ENCODE measurements around the gene C1QTNF6. TPM values are rescaled to one million over a fixed set of nuclear protein-coding genes. Genes with fewer than 3 reads are reported as not detected.
"Not testable (repeated sequence)": the region's sequence is repeated elsewhere in the genome, so short reads cannot be mapped to it uniquely, and the experiment has no call there.

The C1QTNF6 gene
- total RNA-seq, 1 experiment from 2014 or later = 0.08 TPM

DNA sequence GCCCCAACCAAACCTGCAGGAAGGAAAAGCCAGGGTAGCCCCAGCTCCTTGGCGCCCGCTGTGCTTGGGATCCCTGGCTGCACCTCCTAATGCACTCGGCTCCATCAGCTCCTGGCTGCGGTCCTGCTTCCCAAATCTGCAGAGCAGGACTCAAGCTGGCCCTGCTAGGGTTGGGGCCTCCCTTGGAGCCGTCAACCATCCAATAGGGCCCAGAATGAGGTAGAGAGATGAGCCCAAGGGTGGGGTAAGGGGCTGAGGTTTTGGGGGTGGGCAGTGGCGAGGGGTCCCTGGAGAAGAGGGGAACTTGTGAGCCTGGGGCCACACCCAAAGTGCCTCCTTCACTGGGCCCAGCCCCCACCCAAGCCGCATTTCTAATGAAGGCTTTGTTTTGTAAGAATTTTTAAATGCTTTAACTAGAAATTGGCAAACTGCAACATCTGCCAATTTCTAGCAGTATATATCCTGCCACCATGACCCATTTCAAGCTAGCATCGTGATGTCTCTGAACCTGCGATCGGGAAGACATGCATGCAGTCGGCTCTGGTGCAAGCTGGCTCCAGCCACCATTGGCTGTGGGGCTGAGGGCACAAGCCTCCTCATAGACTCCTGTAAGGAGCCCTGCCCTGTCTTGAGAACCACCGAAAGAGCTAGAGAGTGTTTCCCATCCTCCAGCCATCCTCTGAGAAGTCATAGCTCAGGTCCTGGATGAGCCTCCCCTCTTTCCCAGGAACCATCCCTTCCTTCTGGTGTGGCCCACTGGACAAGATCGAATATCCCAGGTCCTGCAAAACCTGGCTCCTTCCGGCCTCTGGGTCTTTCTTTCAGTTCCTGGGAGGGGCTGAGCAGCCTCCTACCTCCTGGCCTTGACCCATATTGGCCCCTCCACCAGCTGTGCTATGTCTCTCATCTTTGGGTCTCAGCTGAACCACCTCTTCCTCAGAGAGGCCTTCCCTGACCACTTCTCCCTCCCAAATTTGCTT is 15.5 kb downstream of the C1QTNF6 start:
- DNase-seq = no peak
- Histone ChIP-seq H3K4me1 (no peaks in the 10 kb centered on the region), H3K9me3 (replicated peaks) (no peaks in the 10 kb centered on the region), H3K27ac (no peak overlapping the region), H3K36me3 (no peaks in the 10 kb centered on the region), H3K4me3 (no peak overlapping the region), H3K27me3 (peaks cover 15% of the 10 kb centered on the region; the same call in 1 of the 2 replicates)

DNA sequence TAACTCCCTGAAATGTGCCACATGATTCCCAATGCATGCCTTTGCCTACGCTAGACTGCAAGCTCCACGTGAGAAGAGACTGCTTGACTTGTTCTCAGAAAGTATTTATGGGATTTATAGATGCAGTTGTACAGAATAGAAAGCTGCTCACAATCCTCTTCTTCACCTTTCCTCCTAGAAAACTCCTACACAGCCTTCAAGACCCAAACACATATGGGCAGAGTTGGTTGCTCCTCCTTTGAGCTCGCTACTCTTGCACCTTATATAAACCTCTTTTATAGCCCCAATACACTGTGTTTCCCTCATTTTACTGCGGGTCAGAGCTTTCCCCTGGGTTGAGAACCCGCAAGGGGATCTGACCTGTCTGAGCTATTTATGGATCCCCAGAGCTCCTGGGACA is 16.4 kb downstream of the C1QTNF6 start:
- Histone ChIP-seq H3K4me3 (no peak overlapping the region), H3K36me3 (no peaks in the 10 kb centered on the region), H3K27me3 (peaks cover 12% of the 10 kb centered on the region; the same call in 1 of the 2 replicates), H3K27ac (no peak overlapping the region), H3K9me3 (replicated peaks) (no peaks in the 10 kb centered on the region), H3K4me1 (no peaks in the 10 kb centered on the region)
- no peak for DNase-seq

DNA sequence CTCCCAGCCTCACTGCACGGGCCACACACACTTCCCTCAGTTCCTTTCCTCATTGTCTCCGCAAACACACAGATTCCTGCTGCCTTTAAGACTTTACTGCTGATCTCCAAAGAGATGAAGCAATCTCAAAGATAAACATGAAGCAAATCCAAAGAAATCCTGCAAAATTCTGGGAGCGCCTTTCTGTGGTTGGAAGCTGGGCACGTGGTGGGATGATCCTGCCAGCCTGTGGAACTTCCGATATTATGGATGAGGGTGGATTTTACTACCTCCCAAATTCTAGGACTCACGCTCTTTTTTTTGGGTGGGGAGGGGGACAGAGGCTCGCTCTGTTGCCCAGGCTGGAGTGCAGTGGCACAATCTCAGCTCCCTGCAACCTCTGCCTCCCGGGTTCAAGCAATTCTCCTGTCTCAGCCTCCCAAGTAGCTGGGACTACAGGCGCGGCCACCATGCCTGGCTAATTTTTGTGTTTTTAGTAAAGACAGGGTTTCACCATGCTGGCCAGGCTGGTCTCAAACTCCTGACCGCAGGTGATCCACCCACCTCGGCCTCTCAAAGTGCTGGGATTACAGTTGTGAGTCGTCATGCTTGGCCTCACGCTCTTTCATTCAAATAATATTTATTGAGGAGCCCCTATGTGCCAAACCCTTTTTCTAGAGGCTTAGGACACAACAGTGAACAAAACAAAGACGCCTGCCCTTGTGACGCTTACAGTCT is 17.2 kb downstream of the C1QTNF6 start:
- not testable (repeated sequence) for H3K4me3 ChIP-seq; DNase-seq; H3K36me3 ChIP-seq; H3K27me3 ChIP-seq; H3K4me1 ChIP-seq; H3K27ac ChIP-seq; H3K9me3 ChIP-seq (replicated peaks)

DNA sequence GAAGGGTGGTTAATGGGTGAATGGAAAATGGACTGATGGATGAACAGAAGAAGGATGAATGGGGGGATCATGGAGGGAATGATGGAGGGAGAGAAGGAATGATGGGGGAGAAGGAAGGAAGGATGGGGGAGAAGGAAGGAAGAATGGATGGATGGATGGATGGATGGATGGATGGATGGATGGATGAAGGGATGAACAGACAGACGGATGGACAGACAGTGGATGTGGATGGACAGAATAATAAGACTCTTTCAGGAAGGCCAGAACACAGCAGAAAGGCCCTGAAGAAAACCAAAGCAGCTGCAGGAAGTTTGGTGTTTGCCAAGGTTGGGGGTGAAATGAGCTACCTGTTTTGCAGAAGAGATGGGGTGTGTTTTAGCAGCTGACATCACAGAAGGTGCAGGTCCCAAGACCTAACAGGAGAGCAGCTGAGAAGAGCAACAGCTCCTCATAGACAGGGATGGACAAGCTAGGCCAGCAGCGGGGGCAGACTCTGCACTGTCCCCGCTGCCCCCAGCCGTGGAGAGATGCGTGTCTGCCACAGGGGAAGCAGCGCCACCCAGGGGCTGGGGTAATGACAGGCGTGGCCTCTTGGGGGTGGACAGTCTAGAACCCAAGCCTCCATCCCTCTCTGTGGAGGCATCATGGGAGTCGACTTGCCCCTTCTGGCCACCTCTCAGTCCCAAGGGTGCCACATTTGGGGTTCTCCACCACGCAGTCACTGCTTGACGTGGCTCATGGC is 17.9 kb downstream of the C1QTNF6 start:
- H3K4me3 ChIP-seq = no peak overlapping the region
- no peak overlapping the region for H3K27ac ChIP-seq
- peaks cover 8% of the 10 kb centered on the region; the same call in 1 of the 2 replicates for H3K27me3 ChIP-seq
- no peaks in the 10 kb centered on the region for H3K9me3 ChIP-seq (replicated peaks)
- no peaks in the 10 kb centered on the region for H3K4me1 ChIP-seq
- H3K36me3 ChIP-seq = no peaks in the 10 kb centered on the region
- no peak for DNase-seq

DNA sequence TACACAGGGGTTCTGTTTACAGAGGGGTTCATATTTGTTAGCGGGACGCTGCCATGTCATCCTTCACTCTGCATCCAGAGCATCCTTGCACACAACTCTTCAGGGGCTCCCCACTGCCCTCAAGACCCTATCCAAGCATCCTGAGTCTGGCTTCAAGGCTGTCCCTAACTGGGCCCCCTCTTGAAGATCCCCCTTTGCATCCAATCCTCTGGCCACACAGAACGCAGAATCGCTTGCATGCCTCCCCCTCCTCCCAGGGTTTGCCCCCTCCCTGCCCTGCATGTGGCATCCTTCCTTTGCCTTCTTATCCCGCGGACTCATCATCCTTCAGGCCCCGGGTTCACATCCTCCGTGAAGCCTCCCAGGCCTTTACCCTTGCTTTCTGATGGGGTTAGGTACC is 18.6 kb downstream of the C1QTNF6 start:
- no peak overlapping the region for H3K27ac ChIP-seq
- H3K4me1 ChIP-seq = no peaks in the 10 kb centered on the region
- H3K4me3 ChIP-seq = no peak overlapping the region
- peaks cover 5% of the 10 kb centered on the region; the same call in 1 of the 2 replicates for H3K27me3 ChIP-seq
- H3K36me3 ChIP-seq = no peaks in the 10 kb centered on the region
- no peaks in the 10 kb centered on the region for H3K9me3 ChIP-seq (replicated peaks)
- no peak for DNase-seq

DNA sequence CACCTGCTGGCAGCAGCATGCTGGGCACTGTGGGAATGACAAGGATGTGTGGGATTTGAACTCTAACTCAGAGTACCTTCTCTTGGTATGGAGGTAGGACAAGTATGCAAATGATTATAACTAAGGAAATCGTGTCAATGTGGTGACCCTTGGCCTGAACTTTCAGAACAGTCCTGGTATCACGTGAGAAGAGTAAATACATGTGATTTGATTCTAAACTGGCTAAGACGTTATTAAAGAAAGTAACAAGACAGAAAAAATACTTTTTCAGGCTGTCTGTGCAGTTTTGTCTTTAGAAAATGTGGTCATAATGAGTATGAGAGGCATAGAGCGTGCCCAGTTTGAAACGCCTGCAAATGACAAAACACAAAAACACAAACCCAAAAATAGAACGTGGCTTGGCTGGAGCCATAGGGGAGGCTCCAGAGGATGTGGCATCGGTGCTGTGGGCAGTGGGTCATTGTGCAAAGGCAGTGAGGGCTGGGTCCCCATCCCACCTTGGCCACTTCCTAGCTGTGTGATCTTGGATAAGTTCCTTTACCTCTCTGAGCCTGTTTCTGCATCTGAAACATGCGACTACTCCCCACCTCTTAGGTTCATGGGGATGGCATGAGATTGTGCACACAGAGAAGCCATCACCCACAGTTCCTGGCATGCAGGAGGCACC is 19.9 kb downstream of the C1QTNF6 start:
- no peak for DNase-seq
- Histone ChIP-seq H3K36me3 (no peaks in the 10 kb centered on the region), H3K9me3 (replicated peaks) (no peaks in the 10 kb centered on the region), H3K27me3 (peaks cover 4% of the 10 kb centered on the region; the same call in 1 of the 2 replicates), H3K4me1 (no peaks in the 10 kb centered on the region), H3K4me3 (no peak overlapping the region), H3K27ac (no peak overlapping the region)

DNA sequence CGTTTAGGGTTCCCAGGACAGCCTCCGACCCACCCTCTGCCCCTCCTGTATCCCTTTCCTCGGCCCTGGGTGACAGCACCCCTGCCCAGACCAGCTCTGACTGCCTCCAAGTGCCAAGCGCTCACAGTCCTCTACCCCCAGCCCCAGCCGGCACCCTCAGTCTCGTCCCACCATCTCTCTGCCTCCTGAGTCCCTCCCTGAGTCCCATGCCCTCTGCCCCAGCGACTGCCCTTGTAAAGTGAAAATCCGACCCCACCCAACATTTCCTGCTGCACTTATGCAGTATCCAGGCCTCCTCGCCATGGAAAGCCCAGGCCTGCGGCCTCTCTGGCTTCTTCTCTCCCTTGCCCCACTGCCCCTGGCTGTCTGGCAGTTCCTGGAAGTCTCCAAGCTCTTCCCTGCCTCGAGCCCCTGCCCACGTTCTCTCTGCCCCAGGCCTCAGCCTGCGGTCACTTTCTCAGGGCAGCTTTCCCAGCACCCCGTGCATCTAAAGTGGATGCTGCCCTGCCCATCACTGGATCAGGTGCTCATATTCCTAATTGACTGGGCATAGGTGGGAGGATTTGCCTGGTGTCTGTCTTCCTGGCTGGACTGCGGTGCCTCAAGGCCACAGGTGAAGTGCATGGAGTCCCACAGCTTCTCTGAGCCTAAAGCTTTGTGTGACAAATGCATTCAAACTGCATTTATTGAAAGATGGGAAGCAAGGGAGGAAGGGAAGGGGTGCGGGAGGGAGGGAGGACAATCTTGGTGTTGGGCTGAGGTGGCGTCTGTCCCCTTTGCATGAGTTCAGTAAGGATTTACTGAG is 20.7 kb downstream of the C1QTNF6 start:
- Histone ChIP-seq H3K9me3 (replicated peaks) (no peaks in the 10 kb centered on the region), H3K4me3 (no peak overlapping the region), H3K27me3 (peaks cover 4% of the 10 kb centered on the region; the same call in 1 of the 2 replicates), H3K36me3 (no peaks in the 10 kb centered on the region), H3K27ac (no peak overlapping the region), H3K4me1 (no peaks in the 10 kb centered on the region)
- DNase-seq = no peak

DNA sequence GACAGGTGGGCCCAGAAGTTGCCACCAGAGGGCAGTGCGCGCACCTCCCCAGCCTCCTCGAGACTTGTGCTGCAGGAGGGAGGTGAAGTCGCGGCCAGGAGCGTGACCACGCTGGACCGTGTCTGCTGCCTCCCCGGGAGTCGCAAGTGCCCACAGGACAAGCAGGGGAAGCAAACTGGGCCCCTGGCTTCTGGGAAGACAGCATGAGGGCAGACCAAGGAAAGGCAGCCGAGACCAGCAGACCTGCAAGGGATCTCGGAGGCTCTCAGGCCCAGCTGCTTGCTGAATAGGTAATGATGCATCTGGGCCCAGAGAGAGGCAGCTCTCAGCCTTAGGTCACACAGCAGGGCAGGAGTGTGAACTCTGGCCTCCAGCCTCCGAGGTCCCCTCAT is 21.4 kb downstream of the C1QTNF6 start:
- peak; percentile 37 to 61 for DNase-seq
- no peak overlapping the region for H3K27ac ChIP-seq
- H3K9me3 ChIP-seq (replicated peaks) = no peaks in the 10 kb centered on the region
- H3K36me3 ChIP-seq = no peaks in the 10 kb centered on the region
- peaks cover 4% of the 10 kb centered on the region; the same call in 1 of the 2 replicates for H3K27me3 ChIP-seq
- no peaks in the 10 kb centered on the region for H3K4me1 ChIP-seq
- H3K4me3 ChIP-seq = no peak overlapping the region

DNA sequence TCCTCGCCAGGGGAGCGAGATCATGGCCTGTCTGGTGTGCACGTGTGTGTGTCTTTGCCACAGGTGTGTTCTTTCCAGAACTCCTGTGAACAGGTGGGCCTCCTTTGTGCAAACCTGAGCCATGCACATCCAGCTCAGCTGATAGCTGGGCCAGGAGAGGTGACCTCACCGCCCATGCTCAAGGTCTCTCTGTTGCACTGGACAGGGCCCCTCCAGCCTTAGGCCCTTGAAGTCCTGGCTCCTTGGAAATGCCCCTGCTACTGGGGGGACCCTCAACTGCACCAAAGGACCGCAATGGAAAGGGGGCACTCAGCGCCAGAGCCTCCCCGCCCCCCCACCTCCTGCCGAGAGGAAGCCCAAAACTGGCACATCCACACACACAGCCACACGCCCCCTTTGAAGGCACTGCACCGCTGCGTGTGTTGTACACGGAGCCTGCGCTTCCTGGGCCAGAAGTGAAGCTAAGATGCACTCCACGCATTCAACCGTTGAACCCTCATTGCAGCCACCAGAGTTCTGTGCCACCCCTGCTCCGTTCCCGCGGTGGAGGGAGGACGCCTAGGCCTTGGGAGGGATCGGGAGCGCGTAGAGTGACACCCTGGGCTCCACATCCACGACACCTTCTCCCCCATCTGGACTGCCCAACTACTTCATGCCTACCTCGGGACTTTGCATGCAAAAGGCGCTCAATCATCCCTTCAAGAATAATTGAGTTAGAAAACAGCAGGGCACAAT is 21.9 kb downstream of the C1QTNF6 start:
- no peaks in the 10 kb centered on the region for H3K4me1 ChIP-seq
- no peak overlapping the region for H3K4me3 ChIP-seq
- no peaks in the 10 kb centered on the region for H3K9me3 ChIP-seq (replicated peaks)
- no peaks in the 10 kb centered on the region for H3K36me3 ChIP-seq
- H3K27ac ChIP-seq = no peak overlapping the region
- DNase-seq = no peak
- peaks cover 4% of the 10 kb centered on the region; the same call in 1 of the 2 replicates for H3K27me3 ChIP-seq

DNA sequence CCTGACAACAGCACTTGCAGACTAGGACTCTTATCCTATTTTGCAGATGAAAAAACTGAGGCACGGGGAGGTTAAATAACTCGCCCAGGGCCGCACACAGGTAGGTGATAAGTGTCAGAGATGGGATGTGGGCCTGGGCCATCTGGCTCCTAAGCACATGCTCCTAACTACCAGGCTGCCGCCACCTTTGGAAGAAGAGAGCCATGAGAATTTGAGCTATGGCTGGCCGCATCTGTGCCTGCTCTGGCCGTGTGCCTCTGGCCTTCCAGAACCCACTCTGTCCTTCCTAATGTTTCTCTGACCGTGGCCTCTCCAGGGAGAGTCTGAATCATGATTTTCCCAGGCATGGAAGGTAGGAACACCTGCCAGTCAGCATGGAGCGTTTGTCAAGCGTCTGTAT is 23.0 kb downstream of the C1QTNF6 start:
- H3K4me1 ChIP-seq = no peaks in the 10 kb centered on the region
- no peaks in the 10 kb centered on the region for H3K36me3 ChIP-seq
- no peak overlapping the region for H3K27ac ChIP-seq
- no peak for DNase-seq
- no peaks in the 10 kb centered on the region for H3K9me3 ChIP-seq (replicated peaks)
- peaks cover 4% of the 10 kb centered on the region; the same call in 1 of the 2 replicates for H3K27me3 ChIP-seq
- no peak overlapping the region for H3K4me3 ChIP-seq

DNA sequence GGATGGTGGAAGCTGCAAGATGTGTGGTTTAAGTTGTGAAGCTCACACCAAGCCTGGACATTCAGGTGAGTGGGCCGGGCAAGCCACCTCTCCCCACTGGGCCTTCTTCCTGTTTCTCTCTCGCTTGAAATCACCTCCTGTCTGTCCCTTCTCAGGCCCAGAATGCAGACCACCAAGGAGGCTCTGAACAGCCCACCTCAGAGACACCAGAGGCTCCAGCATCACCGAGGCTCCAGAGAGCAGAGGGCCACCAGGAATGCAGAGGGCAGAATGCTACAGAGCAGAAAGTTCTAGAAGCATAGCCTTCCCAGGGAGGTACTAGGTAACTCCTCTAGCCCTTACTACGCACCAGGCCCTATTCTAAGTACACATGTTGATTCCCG is 23.6 kb downstream of the C1QTNF6 start:
- Histone ChIP-seq H3K4me3 (no peak overlapping the region), H3K36me3 (no peaks in the 10 kb centered on the region), H3K27ac (no peak overlapping the region), H3K27me3 (peaks cover 4% of the 10 kb centered on the region; the same call in 1 of the 2 replicates), H3K9me3 (replicated peaks) (no peaks in the 10 kb centered on the region), H3K4me1 (no peaks in the 10 kb centered on the region)
- DNase-seq = no peak

DNA sequence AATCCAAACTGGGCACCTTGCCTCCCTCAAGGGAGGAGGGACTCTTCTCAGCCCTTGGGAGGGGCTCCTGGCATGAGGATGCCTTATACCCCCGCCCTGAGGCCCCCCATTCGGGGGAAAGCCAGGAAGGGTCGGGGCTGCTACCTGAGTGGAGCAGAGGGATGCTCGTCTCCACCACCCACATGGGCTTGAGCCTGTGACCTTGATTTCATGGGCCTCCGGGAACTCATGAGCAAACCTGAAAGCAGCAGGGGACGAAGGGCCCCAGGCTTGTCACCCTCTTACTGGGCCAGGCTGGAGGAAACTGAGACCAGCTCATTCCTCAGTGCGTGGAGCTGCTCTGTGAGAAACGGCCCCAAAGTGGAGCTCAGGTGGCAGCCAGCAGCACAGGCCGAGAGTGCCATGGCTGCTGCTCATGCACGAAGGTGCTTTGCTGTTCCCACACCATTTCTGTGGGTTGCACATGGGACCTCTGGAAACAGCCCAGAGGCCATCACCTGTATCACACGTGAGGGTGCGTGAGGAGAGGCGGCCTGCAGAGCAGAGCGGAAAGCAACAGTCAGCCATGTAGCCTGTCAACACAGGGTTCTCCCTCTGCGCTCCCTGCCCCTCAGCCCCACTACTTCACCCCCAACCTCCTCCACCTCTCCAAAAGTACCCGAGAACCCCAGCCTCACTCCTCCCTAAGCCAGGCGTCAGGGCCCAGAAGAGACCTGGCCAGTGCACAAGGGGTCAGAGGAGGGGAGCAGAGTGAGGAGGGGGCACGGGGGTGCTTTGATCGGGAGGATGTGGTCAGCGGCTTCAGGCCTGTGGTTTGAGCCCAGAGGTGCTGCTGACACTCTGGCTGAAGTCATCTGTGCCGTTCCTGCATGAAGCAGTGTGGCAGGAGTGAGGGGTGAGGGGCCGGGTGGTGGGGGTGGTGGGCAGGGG is 24.2 kb downstream of the C1QTNF6 start:
- no peaks in the 10 kb centered on the region for H3K4me1 ChIP-seq
- H3K36me3 ChIP-seq = no peaks in the 10 kb centered on the region
- H3K27ac ChIP-seq = no peak overlapping the region
- no peak for DNase-seq
- H3K27me3 ChIP-seq = peaks cover 4% of the 10 kb centered on the region; the same call in 1 of the 2 replicates
- no peak overlapping the region for H3K4me3 ChIP-seq
- H3K9me3 ChIP-seq (replicated peaks) = no peaks in the 10 kb centered on the region

All from SJCRH30 (cell line).